Retinal pigment epithelial cell (primary cell): ENCODE results near the gene RTTN.

ENCODE experiments used
- DNase-seq: peaks from one replicate; pipeline ENCODE4 v3.0.0-alpha.2; 2010; ENCODE audit warnings: low read depth
- H3K4me3 ChIP-seq: 2 replicates; pipeline ENCODE4 v1.5.1; 2011; ENCODE audit warnings: mild to moderate bottlenecking, low read length, control low read depth, moderate library complexity
- CTCF ChIP-seq: conservative IDR thresholded peaks from 2 replicates; pipeline ENCODE4 v1.5.1; 2011; ENCODE audit warnings: low read depth, low read length, control low read depth, inconsistent platforms

Gene RTTN

GRCh38 chr18:70197844-70198243 is 7.6 kb downstream of the RTTN start:
- H3K4me3 ChIP-seq: no peak overlapping the region
- TF ChIP-seq CTCF: no peak
- no peak for DNase-seq

- H3K4me3 ChIP-seq: no peak overlapping the region
- DNase-seq: no peak
- no peak for TF ChIP-seq CTCF
These were observed 8.5 kb downstream of the RTTN start for GRCh38 chr18:70197026-70197425.

GRCh38 chr18:70195852-70196434 is 9.5 kb downstream of the RTTN start:
- no peak overlapping the region for H3K4me3 ChIP-seq
- no peak for DNase-seq
- peak; percentile 86 for TF ChIP-seq CTCF

GRCh38 chr18:70195014-70195614 is 10.4 kb downstream of the RTTN start:
- H3K4me3 ChIP-seq: no peak overlapping the region

GRCh38 chr18:70194227-70194890 is 11.1 kb downstream of the RTTN start:
- DNase-seq: no peak
- H3K4me3 ChIP-seq: no peak overlapping the region
- TF ChIP-seq CTCF: no peak

More at GRCh38 chr18:70195014-70195614, 10.4 kb downstream of the RTTN start:
- no peak for DNase-seq
- no peak for TF ChIP-seq CTCF

- no peak for DNase-seq
- TF ChIP-seq CTCF: no peak
- no peak overlapping the region for H3K4me3 ChIP-seq
These were observed 15.0 kb downstream of the RTTN start for GRCh38 chr18:70190529-70190928.

- no peak for TF ChIP-seq CTCF
- no peak overlapping the region for H3K4me3 ChIP-seq
- DNase-seq: no peak
These were observed 17.4 kb downstream of the RTTN start for GRCh38 chr18:70188113-70188512.
